Activated gamma-delta T cell (primary cell): ENCODE measurements around the gene HNRNPUL1.
"Not testable (repeated sequence)": the region's sequence is repeated elsewhere in the genome, so short reads cannot be mapped to it uniquely, and the experiment has no call there.

Experiments used
- DNase-seq: peaks from one replicate; lab custom pipeline; 2025; lab: John Stamatoyannopoulos, UW
- total RNA-seq, 2 donors: gene quantifications; one replicate each; lab custom pipeline; 2026; lab: John Stamatoyannopoulos, UW

Gene HNRNPUL1
- total RNA-seq = 198 to 221 reads per million in 2 donors

GRCh38 chr19:41263850-41264580, at the start of gene HNRNPUL1:
TSS of gene HNRNPUL1 (plus strand) at chr19:41264372. CDS start at chr19:41264504, 132 bp downstream.
- DNase-seq = peak; percentile 89

- no peak for DNase-seq
Observed at GRCh38 chr19:41217741-41218140, 46.4 kb upstream of the HNRNPUL1 start.

GRCh38 chr19:41218249-41218614, 45.9 kb upstream of the HNRNPUL1 start:
- no peak for DNase-seq

- no peak for DNase-seq
Observed at GRCh38 chr19:41218615-41219507, 45.3 kb upstream of the HNRNPUL1 start, which contains the start of gene AXL. TSS of gene AXL (plus strand) at chr19:41219223. CDS start at chr19:41219393, 170 bp downstream.

GRCh38 chr19:41219924-41220567, 44.1 kb upstream of the HNRNPUL1 start:
- DNase-seq = no peak

GRCh38 chr19:41220811-41221210, 43.4 kb upstream of the HNRNPUL1 start:
- DNase-seq = no peak

- no peak for DNase-seq
Observed at GRCh38 chr19:41221514-41222205, 42.5 kb upstream of the HNRNPUL1 start.

- no peak for DNase-seq
Observed at GRCh38 chr19:41222240-41222639, 41.9 kb upstream of the HNRNPUL1 start.

GRCh38 chr19:41223431-41224234, 40.5 kb upstream of the HNRNPUL1 start:
- no peak for DNase-seq

GRCh38 chr19:41224632-41225031, 39.5 kb upstream of the HNRNPUL1 start:
- no peak for DNase-seq

- DNase-seq = no peak
Observed at GRCh38 chr19:41225238-41226052, 38.7 kb upstream of the HNRNPUL1 start.

- DNase-seq = no peak
Observed at GRCh38 chr19:41226053-41226873, 37.9 kb upstream of the HNRNPUL1 start.

- DNase-seq = no peak
Observed at GRCh38 chr19:41226874-41227390, 37.2 kb upstream of the HNRNPUL1 start.

GRCh38 chr19:41228486-41228885, 35.7 kb upstream of the HNRNPUL1 start:
- no peak for DNase-seq

GRCh38 chr19:41229338-41229737, 34.8 kb upstream of the HNRNPUL1 start:
- DNase-seq = not testable (repeated sequence)

GRCh38 chr19:41230067-41230857, 33.9 kb upstream of the HNRNPUL1 start:
- no peak for DNase-seq

GRCh38 chr19:41232686-41233085, 31.5 kb upstream of the HNRNPUL1 start:
- no peak for DNase-seq

- no peak for DNase-seq
Observed at GRCh38 chr19:41233748-41234240, 30.4 kb upstream of the HNRNPUL1 start.
